Fibroblast of villous mesenchyme (primary cell): ENCODE data around the gene CEACAM16. TPM values are rescaled to one million over a fixed set of nuclear protein-coding genes. Genes with fewer than 3 reads are reported as not detected.
A peak's percentile ranks its signal among the peaks of the same experiment; 100 is the strongest.
"Not testable (repeated sequence)": the region's sequence is repeated elsewhere in the genome, so short reads cannot be mapped to it uniquely, and the experiment has no call there.

ENCODE experiments used
- DNase-seq: peaks from one replicate; pipeline ENCODE4 v3.0.0-alpha.2; 2010; ENCODE audit warnings: low read depth
- H3K4me3 ChIP-seq: 2 replicates; pipeline ENCODE4 v1.5.1; 2011; ENCODE audit warnings: low read depth, mild to moderate bottlenecking, low read length
- total RNA-seq: library from RNA; depleted of rRNA; stranded (reverse); fragments of >200 nt; gene quantifications from 2 replicates; pipeline ENCODE4 v1.2.3, GENCODE V29; 2012
- TF ChIP-seq, protein P1 (sequence below): IDR thresholded peaks from 2 replicates; pipeline ENCODE4 v1.5.1; 2012; ENCODE audit warnings: low read depth, mild to moderate bottlenecking, low read length; ENCODE audit not compliant: insufficient read depth

CEACAM16 gene
- total RNA-seq, 1 donor = under 0.01 TPM

DNA sequence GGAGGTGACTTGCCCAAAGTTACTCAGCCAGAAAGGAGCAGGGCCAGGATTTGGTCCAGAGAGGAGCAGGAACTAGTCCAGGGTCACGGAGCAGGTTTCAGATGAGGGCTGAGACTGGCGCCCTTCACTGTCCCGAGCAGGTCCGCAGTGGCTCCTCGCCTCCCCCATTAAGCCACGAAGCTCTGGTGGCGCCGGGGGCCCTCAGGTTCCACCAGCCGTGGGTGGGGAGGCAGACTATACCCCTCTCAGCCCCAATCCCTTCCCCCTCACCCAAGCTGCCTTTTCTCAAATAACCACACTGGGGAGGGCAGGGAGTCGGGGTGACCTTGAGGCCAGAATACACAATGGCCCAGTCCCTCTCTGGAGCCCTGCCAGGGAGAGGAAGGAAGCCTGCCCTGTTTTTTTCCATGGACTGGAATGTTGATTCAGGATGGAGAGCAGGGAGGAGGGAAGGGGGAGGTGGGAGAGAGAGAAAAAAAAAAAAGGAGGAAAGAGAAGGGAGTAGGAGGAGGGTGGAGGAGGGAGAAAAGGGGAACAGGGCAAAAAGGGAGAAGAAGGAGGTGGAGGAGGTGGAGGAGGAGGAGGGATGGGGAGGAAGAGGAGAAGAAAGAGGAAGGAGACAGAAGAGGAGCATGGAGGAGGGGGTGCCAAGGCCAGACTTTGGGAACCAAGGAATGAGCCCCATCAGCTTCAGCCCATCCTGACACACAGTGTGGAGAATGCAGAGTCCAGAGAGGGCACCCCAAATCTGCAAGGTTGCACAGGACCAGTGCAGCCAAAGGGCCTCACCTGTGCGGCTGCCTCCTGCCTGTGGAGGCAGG, 19.7 kb downstream of the CEACAM16 start:
- peak overlapping the region; percentile 10 for H3K4me3 ChIP-seq
- peak; percentile 78 for DNase-seq
- TF ChIP-seq, protein P1, sequence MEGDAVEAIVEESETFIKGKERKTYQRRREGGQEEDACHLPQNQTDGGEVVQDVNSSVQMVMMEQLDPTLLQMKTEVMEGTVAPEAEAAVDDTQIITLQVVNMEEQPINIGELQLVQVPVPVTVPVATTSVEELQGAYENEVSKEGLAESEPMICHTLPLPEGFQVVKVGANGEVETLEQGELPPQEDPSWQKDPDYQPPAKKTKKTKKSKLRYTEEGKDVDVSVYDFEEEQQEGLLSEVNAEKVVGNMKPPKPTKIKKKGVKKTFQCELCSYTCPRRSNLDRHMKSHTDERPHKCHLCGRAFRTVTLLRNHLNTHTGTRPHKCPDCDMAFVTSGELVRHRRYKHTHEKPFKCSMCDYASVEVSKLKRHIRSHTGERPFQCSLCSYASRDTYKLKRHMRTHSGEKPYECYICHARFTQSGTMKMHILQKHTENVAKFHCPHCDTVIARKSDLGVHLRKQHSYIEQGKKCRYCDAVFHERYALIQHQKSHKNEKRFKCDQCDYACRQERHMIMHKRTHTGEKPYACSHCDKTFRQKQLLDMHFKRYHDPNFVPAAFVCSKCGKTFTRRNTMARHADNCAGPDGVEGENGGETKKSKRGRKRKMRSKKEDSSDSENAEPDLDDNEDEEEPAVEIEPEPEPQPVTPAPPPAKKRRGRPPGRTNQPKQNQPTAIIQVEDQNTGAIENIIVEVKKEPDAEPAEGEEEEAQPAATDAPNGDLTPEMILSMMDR = no peak

DNA sequence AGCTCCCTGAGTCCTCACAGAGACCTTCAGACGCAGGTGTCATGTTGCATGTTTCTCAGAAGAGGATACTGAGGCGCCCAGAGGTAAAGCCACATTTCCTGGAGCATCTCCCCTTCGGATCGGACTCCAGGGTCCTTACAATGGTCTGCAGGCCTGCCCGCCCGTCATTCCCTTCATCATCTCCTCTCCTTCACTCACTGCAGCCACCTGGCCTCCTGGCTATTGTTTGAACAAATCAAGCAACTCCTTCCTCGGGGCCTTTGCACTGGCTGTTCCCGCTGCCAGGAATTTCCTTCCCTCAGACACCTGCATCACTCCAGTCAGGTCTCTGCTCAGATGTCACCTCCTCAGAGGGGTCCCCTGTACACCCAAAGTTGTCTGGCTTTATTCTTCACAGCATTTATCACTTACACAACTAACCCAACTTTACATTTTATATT, 20.3 kb downstream of the CEACAM16 start:
- TF ChIP-seq, protein P1 = no peak
- DNase-seq = no peak
- H3K4me3 ChIP-seq = no peak overlapping the region

DNA sequence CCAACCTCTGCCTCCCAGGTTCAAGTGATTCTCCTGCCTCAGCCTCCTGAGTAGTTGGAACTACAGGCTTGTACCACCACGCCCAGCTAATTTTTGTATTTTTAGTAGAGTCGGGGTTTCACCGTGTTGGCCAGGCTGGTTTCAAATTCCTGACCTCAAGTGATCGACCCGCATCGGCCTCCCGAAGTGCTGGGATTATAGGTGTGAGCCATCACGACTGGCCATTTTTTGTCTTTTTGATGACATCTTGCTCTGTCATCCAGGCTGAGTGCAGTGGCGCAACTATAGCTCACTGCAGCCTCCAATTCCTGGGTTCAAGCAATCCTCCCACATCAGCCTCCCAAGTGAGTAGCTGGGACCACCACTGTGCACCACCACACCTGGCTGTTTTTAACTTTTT, 21.4 kb downstream of the CEACAM16 start:
- not testable (repeated sequence) for H3K4me3 ChIP-seq

DNA sequence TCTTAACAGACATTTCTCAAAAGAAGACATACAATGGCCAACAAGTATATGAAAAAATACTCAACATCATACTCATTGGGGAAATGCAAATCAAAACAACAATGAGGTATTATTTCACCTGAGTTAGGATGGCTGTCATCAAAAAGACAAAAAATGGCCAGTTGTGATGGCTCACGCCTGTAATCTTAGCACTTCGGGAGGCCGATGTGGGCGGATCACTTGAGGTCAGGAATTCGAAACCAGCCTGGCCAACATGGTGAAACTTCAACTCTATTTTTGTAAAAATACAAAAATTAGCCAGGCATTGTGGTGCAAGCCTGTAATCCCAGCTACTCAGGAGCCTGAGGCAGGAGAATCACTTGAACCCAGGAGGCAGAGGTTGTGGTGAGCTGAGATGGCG, 22.0 kb downstream of the CEACAM16 start:
- DNase-seq = no peak
- TF ChIP-seq, protein P1 = no peak
- H3K4me3 ChIP-seq = no peak overlapping the region

More for the DNA sequence above, 21.4 kb downstream of the CEACAM16 start:
- DNase-seq = not testable (repeated sequence)

DNA sequence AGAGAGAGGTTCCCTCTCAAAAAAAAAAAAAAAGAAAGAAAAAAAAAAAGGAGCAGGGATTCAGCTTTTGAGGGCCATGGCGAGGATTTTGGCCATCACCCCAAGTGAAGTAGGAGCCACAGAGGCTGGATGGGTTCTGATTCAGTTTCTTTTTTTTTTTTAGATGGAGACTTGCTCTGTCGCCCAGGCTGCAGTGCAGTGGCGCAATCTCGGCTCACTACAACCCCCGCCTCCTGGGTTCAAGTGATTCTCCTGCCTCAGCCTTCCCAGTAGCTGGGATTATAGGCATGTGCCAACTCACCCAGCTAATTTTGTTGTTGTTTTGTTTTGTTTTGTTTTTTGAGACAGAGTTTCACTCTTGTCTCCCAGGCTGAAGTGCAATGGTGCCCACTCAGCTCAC, 22.4 kb downstream of the CEACAM16 start:
- H3K4me3 ChIP-seq, DNase-seq: not testable (repeated sequence)

DNA sequence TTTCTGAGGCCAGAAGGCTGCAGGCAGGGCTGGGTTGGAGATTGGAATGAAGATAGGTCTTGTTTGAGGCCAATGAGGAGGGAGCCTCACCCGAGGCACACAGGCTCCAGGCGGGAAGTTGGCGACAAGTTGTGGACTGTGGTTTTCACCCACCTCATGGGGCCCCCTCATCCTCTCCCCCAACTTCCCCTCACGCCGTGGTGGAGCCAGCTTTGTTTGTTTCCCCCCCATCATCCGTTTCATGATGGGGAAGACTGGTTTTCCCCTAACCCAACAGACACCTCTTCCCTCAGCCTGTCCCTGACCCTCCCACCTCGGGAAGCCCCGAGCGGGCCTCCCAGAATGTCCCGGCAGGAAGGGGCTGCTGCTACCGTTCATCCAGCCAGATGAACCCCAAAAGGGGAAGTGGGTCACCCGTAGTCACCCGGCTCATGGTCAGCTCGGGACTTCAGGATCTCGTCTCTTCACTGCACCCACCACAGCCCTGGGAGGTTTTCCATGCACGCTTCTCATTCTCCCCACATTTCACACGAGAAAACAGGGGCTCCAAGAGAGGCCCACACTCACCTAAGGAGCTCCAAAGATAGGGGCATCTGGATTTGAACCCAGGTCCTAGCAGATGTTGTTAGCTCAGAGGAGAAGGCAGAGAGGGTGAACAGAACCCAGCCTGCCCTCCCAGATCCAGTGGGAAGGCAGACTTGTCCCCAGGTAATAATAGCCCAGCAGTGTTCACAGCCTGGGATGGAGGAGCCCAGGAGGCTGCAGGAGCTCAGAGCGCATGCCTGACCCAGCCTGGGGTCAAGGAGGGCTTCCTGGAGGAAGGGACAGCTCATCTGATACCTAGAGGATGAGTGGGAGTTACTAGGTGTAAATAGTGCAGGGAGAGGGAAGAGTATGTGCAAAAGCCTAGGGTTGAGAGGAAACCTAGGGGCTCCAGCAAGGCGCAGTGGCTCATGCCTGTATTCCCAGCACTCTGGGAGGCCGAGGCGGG, 23.5 kb downstream of the CEACAM16 start:
- DNase-seq = no peak
- TF ChIP-seq, protein P1 = no peak
- no peak overlapping the region for H3K4me3 ChIP-seq

DNA sequence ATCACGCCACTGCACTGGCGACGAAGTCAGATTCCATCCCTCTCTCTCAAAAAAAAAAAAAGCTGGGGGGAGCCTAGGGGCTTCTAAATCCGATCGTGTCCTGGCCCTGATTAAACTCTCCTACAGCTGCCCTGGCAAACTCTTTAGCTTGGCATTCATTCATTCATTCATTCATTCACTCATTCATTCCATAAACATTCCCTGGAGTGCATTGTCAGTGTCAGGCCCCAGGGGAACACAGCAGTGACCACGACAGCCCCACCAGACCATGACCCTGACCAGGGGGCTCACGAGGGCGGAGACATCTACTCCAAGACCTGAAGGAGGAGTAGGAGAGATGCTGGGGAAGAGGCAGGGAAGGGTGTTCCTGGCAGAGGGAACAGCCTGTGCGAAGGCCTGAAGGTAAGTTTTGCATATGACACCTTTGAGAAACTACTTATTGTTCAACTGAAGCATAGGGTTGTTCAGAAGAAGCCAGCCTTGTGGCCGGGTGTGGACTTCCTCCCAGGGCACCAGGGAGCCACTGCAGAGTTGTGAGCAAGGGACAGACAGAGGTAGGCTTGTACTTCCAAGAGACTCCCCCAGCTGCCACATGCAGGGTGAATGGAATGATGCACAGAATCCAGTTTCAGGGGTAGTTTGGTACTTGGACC, 24.5 kb downstream of the CEACAM16 start:
- H3K4me3 ChIP-seq = no peak overlapping the region
- TF ChIP-seq, protein P1 = no peak
- DNase-seq = no peak
